OCI-LY1 (cell line): ENCODE data around the gene TNNI2.

ENCODE experiments used
- H2AFZ ChIP-seq: fragments of 200-600 bp; sonication (generic), shearing (Covaris generic); 2 replicates; pipeline ENCODE4 v1.6.0; 2014; ENCODE audit warnings: antibody characterized with exemption, mild to moderate bottlenecking, low read length
- H3F3A ChIP-seq: fragments of 200-600 bp; sonication (generic), shearing (Covaris generic); 2 replicates; pipeline ENCODE4 v1.6.0; 2014; ENCODE audit warnings: mild to moderate bottlenecking, antibody characterized with exemption, low read length, moderate library complexity; ENCODE audit not compliant: insufficient read depth
- H3K27ac ChIP-seq: fragments of 200-600 bp; sonication (generic); 2 replicates; pipeline ENCODE4 v1.5.1; 2014; ENCODE audit warnings: low read length, mixed run types, mild to moderate bottlenecking, low read depth; ENCODE audit not compliant: poor library complexity, severe bottlenecking
- H3K27me3 ChIP-seq: fragments of 200-600 bp; sonication (generic); 2 replicates; pipeline ENCODE4 v1.6.0; 2014; ENCODE audit warnings: antibody characterized with exemption, mild to moderate bottlenecking, low read length, moderate library complexity; ENCODE audit not compliant: insufficient read depth
- H3K36me3 ChIP-seq: fragments of 200-600 bp; sonication (generic); 2 replicates; pipeline ENCODE4 v1.6.1; 2014; ENCODE audit warnings: mild to moderate bottlenecking, antibody characterized with exemption, low read length, moderate library complexity, mixed read lengths; ENCODE audit not compliant: insufficient read depth
- H3K4me1 ChIP-seq: fragments of 200-600 bp; sonication (generic); 2 replicates; pipeline ENCODE4 v1.5.1; 2014; ENCODE audit warnings: mild to moderate bottlenecking, low read length, moderate library complexity; ENCODE audit not compliant: insufficient read depth, severe bottlenecking
- H3K4me2 ChIP-seq: fragments of 200-600 bp; sonication (generic), shearing (Covaris generic); 2 replicates; pipeline ENCODE4 v1.6.1; 2014; ENCODE audit warnings: low read length
- H3K4me3 ChIP-seq: fragments of 200-600 bp; sonication (generic); 2 replicates; pipeline ENCODE4 v1.5.1; 2014; ENCODE audit warnings: low read length, low read depth, mild to moderate bottlenecking, mixed read lengths; ENCODE audit not compliant: poor library complexity, severe bottlenecking
- H3K79me2 ChIP-seq: fragments of 200-600 bp; shearing (Covaris generic); 2 replicates; pipeline ENCODE4 v1.6.1; 2016; ENCODE audit warnings: mixed run types, low read length, mixed read lengths; ENCODE audit not compliant: insufficient read depth
- H3K9ac ChIP-seq: fragments of 200-600 bp; sonication (generic), shearing (Covaris generic); 2 replicates; pipeline ENCODE4 v1.6.1; 2014; ENCODE audit warnings: mild to moderate bottlenecking, low read length, mixed read lengths
- H3K9me2 ChIP-seq: fragments of 200-600 bp; sonication (generic), shearing (Covaris generic); 2 replicates; pipeline ENCODE4 v1.6.1; 2014; ENCODE audit warnings: low read depth, mild to moderate bottlenecking, low read length, mixed read lengths
- H3K9me3 ChIP-seq: fragments of 200-600 bp; shearing (Covaris generic); 2 replicates; pipeline ENCODE4 v1.6.1; 2014; ENCODE audit warnings: low read length, mixed read lengths
- H4K20me1 ChIP-seq: fragments of 200-600 bp; sonication (generic), shearing (Covaris generic); 2 replicates; pipeline ENCODE4 v1.6.0; 2016; ENCODE audit warnings: mild to moderate bottlenecking, low read length; ENCODE audit not compliant: insufficient read depth
- CTCF ChIP-seq: fragments of 200-600 bp; sonication (generic), shearing (Covaris generic); IDR thresholded peaks from 2 replicates; pipeline ENCODE4 v1.5.1; 2017; ENCODE audit warnings: mild to moderate bottlenecking, antibody characterized with exemption, low read length, moderate library complexity, mixed read lengths
- EZH2 ChIP-seq: fragments of 200-600 bp; sonication (generic), shearing (Covaris generic); IDR thresholded peaks from 2 replicates; pipeline ENCODE4 v1.8.0; 2017; ENCODE audit warnings: borderline replicate concordance, mixed run types, mild to moderate bottlenecking, antibody characterized with exemption, low read length, moderate library complexity, mixed read lengths

Gene TNNI2

GRCh38 chr11:1838426-1839144 lies at the start of gene TNNI2:
TSS of gene TNNI2 (plus strand) at chr11:1838981. CDS start at chr11:1839697, 716 bp downstream.
- H2AFZ ChIP-seq: no peak within 1 kb of the TSS

GRCh38 chr11:1791912-1792311 lies 46.9 kb upstream of the TNNI2 start:
- TF ChIP-seq CTCF (no peak), EZH2 (no peak)
- no peaks in the 10 kb centered on the region for H3K4me1 ChIP-seq
- no peaks in the 10 kb centered on the region for H4K20me1 ChIP-seq
- H3K36me3 ChIP-seq: no peaks in the 10 kb centered on the region
- H3K79me2 ChIP-seq: no peaks in the 10 kb centered on the region
- H3K9me2 ChIP-seq: no peaks in the 10 kb centered on the region
- H3K4me3 ChIP-seq: no peak overlapping the region
- H3K27me3 ChIP-seq: no peaks in the 10 kb centered on the region; the same call in 1 of the 2 replicates
- H3K4me2 ChIP-seq: no peak overlapping the region
- H3F3A ChIP-seq: no peaks in the 10 kb centered on the region
- no peak overlapping the region for H3K9ac ChIP-seq
- no peak overlapping the region for H2AFZ ChIP-seq
- no peaks in the 10 kb centered on the region for H3K9me3 ChIP-seq
- no peak overlapping the region for H3K27ac ChIP-seq

More at GRCh38 chr11:1838426-1839144, at the start of gene TNNI2:
- TF ChIP-seq CTCF: no peak
- TF ChIP-seq EZH2: no peak
- no peaks in the 10 kb centered on the region for H4K20me1 ChIP-seq
- H3K9ac ChIP-seq: no peak within 1 kb of the TSS
- H3K79me2 ChIP-seq: no peaks in the 10 kb centered on the region
- H3K9me2 ChIP-seq: no peaks in the 10 kb centered on the region
- no peaks in the 10 kb centered on the region for H3K36me3 ChIP-seq
- peak within 1 kb of the TSS; percentile 37; the same call in 1 of the 2 replicates for H3K4me2 ChIP-seq
- H3K27me3 ChIP-seq: no peaks in the 10 kb centered on the region; the same call in 1 of the 2 replicates
- peaks cover 18% of the 10 kb centered on the region for H3K4me1 ChIP-seq
- no peak within 1 kb of the TSS for H3K4me3 ChIP-seq
- no peak within 1 kb of the TSS for H3K27ac ChIP-seq
- no peaks in the 10 kb centered on the region for H3K9me3 ChIP-seq
- H3F3A ChIP-seq: no peaks in the 10 kb centered on the region

GRCh38 chr11:1792461-1792860 lies 46.3 kb upstream of the TNNI2 start:
- no peaks in the 10 kb centered on the region for H3K79me2 ChIP-seq
- H3K9ac ChIP-seq: no peak overlapping the region
- no peak for TF ChIP-seq EZH2
- no peak for TF ChIP-seq CTCF
- no peak overlapping the region for H2AFZ ChIP-seq
- no peaks in the 10 kb centered on the region for H3F3A ChIP-seq
- no peak overlapping the region for H3K4me3 ChIP-seq
- H3K27me3 ChIP-seq: no peaks in the 10 kb centered on the region; the same call in 1 of the 2 replicates
- H3K9me2 ChIP-seq: no peaks in the 10 kb centered on the region
- no peaks in the 10 kb centered on the region for H3K9me3 ChIP-seq
- H3K4me1 ChIP-seq: no peaks in the 10 kb centered on the region
- H3K27ac ChIP-seq: no peak overlapping the region
- H3K36me3 ChIP-seq: no peaks in the 10 kb centered on the region
- no peaks in the 10 kb centered on the region for H4K20me1 ChIP-seq
- H3K4me2 ChIP-seq: no peak overlapping the region
